Spinal cord (tissue), 10 donors: ENCODE measurements around the gene GNAT2. TPM values are rescaled to one million over a fixed set of nuclear protein-coding genes. Genes with fewer than 3 reads are reported as not detected.

ENCODE experiments used
- DNase-seq, 6 donors: peaks; one replicate each; pipeline versions ENCODE4 v3.0.0 to v3.0.0-alpha.2; 2013 to 2015; ENCODE audit warnings: low spot score in 6 of 6, low read depth in 4 of 6
- H3K27ac ChIP-seq: one replicate; pipeline ENCODE4 v1.5.1; 2013; ENCODE audit warnings: low read depth, low read length, control low read depth
- H3K27me3 ChIP-seq: one replicate; pipeline ENCODE4 v1.6.1; 2013; ENCODE audit warnings: low read length; ENCODE audit not compliant: control insufficient read depth, insufficient read depth
- H3K36me3 ChIP-seq: one replicate; pipeline ENCODE4 v1.6.1; 2013; ENCODE audit warnings: low read length; ENCODE audit not compliant: control insufficient read depth, insufficient read depth
- H3K4me1 ChIP-seq: one replicate; pipeline ENCODE4 v1.6.1; 2013; ENCODE audit warnings: low read length; ENCODE audit not compliant: control insufficient read depth, insufficient read depth
- H3K4me3 ChIP-seq: one replicate; pipeline ENCODE4 v1.5.1; 2013; ENCODE audit warnings: low read depth, low read length, control low read depth
- H3K9me3 ChIP-seq: one replicate; pipeline ENCODE4 v1.6.1; 2013; ENCODE audit warnings: low read length; ENCODE audit not compliant: control insufficient read depth, insufficient read depth
- WGBS: methylation state at CpG from one replicate; pipeline ENCODE4 v1.1.5; 2013; ENCODE audit warnings: missing lambda C conversion rate; ENCODE audit not compliant: insufficient coverage; 5-methylcytosine and 5-hydroxymethylcytosine counted together
- polyA plus RNA-seq, 2 donors: library from polyadenylated mRNA; unstranded; fragments of 120-200 nt; gene quantifications; one replicate each; pipeline ENCODE4 v1.2.1, GENCODE V29; 2013; ENCODE audit not compliant: insufficient read length in 2 of 2
- total RNA-seq, 2 donors: library from RNA; depleted of rRNA in 1 of 2; stranded (reverse); fragments of 120-200 nt in 1 of 2; fragments of >200 nt in 1 of 2; gene quantifications; one replicate each; pipeline versions ENCODE4 v1.2.3 to v1.2.4, GENCODE V29; 2013 to 2014
- donor health status: healthy.

Gene GNAT2
- total and polyA plus RNA-seq, 4 donors, result 0.33 TPM; not detected in 3

- H3K27me3 ChIP-seq, result no peaks in the 10 kb centered on the region
- no peak overlapping the region for H3K4me3 ChIP-seq
- H3K4me1 ChIP-seq, result peaks cover 32% of the 10 kb centered on the region
- no peaks in the 10 kb centered on the region for H3K9me3 ChIP-seq
- H3K27ac ChIP-seq, result no peak overlapping the region
- peaks cover 29% of the 10 kb centered on the region for H3K36me3 ChIP-seq
- DNase-seq, result no peak
- 69% methylated on average over 2 of the region's 2 CpGs for WGBS
These were observed 16.4 kb upstream of the GNAT2 start for GRCh38 chr1:109635862-109636200.

- H3K36me3 ChIP-seq, result peaks cover 36% of the 10 kb centered on the region
- H3K9me3 ChIP-seq, result no peaks in the 10 kb centered on the region
- 87% methylated on average over 2 of the region's 13 CpGs for WGBS
- no peak overlapping the region for H3K4me3 ChIP-seq
- H3K27ac ChIP-seq, result no peak overlapping the region
- no peak for DNase-seq
- H3K4me1 ChIP-seq, result peaks cover 24% of the 10 kb centered on the region
- H3K27me3 ChIP-seq, result no peaks in the 10 kb centered on the region
These were observed 15.6 kb upstream of the GNAT2 start for GRCh38 chr1:109634771-109635750.

- H3K27me3 ChIP-seq, result no peaks in the 10 kb centered on the region
- no peak overlapping the region for H3K27ac ChIP-seq
- peaks cover 43% of the 10 kb centered on the region for H3K36me3 ChIP-seq
- no peak for DNase-seq
- 87% methylated on average over 4 of the region's 6 CpGs for WGBS
- H3K4me3 ChIP-seq, result no peak overlapping the region
- H3K9me3 ChIP-seq, result no peaks in the 10 kb centered on the region
- peaks cover 23% of the 10 kb centered on the region for H3K4me1 ChIP-seq
These were observed 14.9 kb upstream of the GNAT2 start for GRCh38 chr1:109634292-109634691.

- peaks cover 23% of the 10 kb centered on the region for H3K4me1 ChIP-seq
- H3K4me3 ChIP-seq, result no peak overlapping the region
- H3K27ac ChIP-seq, result peak overlapping the region; percentile 55
- DNase-seq, result peak in 3 of 6 donors; percentile 61 to 91 (median 84)
- H3K36me3 ChIP-seq, result peaks cover 54% of the 10 kb centered on the region
- WGBS, result 13% methylated on average over 2 of the region's 5 CpGs
- H3K9me3 ChIP-seq, result no peaks in the 10 kb centered on the region
- no peaks in the 10 kb centered on the region for H3K27me3 ChIP-seq
These were observed 13.4 kb upstream of the GNAT2 start for GRCh38 chr1:109632671-109633346.

GRCh38 chr1:109631513-109632505 lies 12.4 kb upstream of the GNAT2 start:
- no peak for DNase-seq
- WGBS, result 86% methylated on average over 12 of the region's 16 CpGs
- no peak overlapping the region for H3K4me3 ChIP-seq
- peak overlapping the region; percentile 55 for H3K27ac ChIP-seq
- no peaks in the 10 kb centered on the region for H3K27me3 ChIP-seq
- H3K4me1 ChIP-seq, result peaks cover 23% of the 10 kb centered on the region
- H3K9me3 ChIP-seq, result no peaks in the 10 kb centered on the region
- H3K36me3 ChIP-seq, result peaks cover 64% of the 10 kb centered on the region

GRCh38 chr1:109630898-109631512 lies 11.6 kb upstream of the GNAT2 start:
- Histone ChIP-seq H3K9me3 (no peaks in the 10 kb centered on the region), H3K27me3 (no peaks in the 10 kb centered on the region), H3K4me3 (no peak overlapping the region), H3K4me1 (peaks cover 23% of the 10 kb centered on the region), H3K27ac (no peak overlapping the region), H3K36me3 (peaks cover 72% of the 10 kb centered on the region)
- DNase-seq, result no peak
- 95% methylated on average over 14 of the region's 14 CpGs for WGBS

GRCh38 chr1:109630081-109630897 lies 10.9 kb upstream of the GNAT2 start:
- H3K9me3 ChIP-seq, result no peaks in the 10 kb centered on the region
- no peaks in the 10 kb centered on the region for H3K27me3 ChIP-seq
- H3K4me1 ChIP-seq, result peaks cover 27% of the 10 kb centered on the region
- peaks cover 79% of the 10 kb centered on the region for H3K36me3 ChIP-seq
- 88% methylated on average over 21 of the region's 30 CpGs for WGBS
- H3K27ac ChIP-seq, result no peak overlapping the region
- DNase-seq, result no peak
- no peak overlapping the region for H3K4me3 ChIP-seq

GRCh38 chr1:109629372-109630030 lies 10.1 kb upstream of the GNAT2 start:
- H3K4me1 ChIP-seq, result peaks cover 35% of the 10 kb centered on the region

More at GRCh38 chr1:109629372-109630030, 10.1 kb upstream of the GNAT2 start:
- H3K9me3 ChIP-seq, result no peaks in the 10 kb centered on the region
- DNase-seq, result no peak
- 86% methylated on average over 10 of the region's 10 CpGs for WGBS
- no peak overlapping the region for H3K27ac ChIP-seq
- H3K27me3 ChIP-seq, result no peaks in the 10 kb centered on the region
- H3K36me3 ChIP-seq, result peaks cover 82% of the 10 kb centered on the region
- no peak overlapping the region for H3K4me3 ChIP-seq
